Stimulated activated memory B cell treated with anti-CD40 and anti-IgM and Interleukin-4, amounts not matched to agents 10 μg/mL and 1 μg/mL and 100 μg/mL, for 72 hours (primary cell): ENCODE results near the gene KLHDC10.
"Not testable (repeated sequence)": the region's sequence is repeated elsewhere in the genome, so short reads cannot be mapped to it uniquely, and the experiment has no call there.

Source experiments
- ATAC-seq: fragments of 150-1000 bp; cut with Tn5 transposase; 2 replicates; pipeline ENCODE4 v1.10.0; 2021
- H3K27ac Mint-ChIP-seq: one replicate; pipeline ENCODE4 v1.8.0; 2022; ENCODE audit warnings: mild to moderate bottlenecking, mixed read lengths
- H3K27me3 Mint-ChIP-seq: one replicate; pipeline ENCODE4 v1.8.0; 2022; ENCODE audit warnings: mixed read lengths
- H3K36me3 Mint-ChIP-seq: one replicate; pipeline ENCODE4 v1.8.0; 2022; ENCODE audit warnings: mixed read lengths
- H3K4me1 Mint-ChIP-seq: one replicate; pipeline ENCODE4 v1.8.0; 2022; ENCODE audit warnings: mixed read lengths
- H3K4me3 Mint-ChIP-seq: one replicate; pipeline ENCODE4 v1.8.0; 2022; ENCODE audit warnings: mild to moderate bottlenecking, moderate library complexity, mixed read lengths
- H3K9me3 Mint-ChIP-seq: one replicate; pipeline ENCODE4 v1.8.0; 2022; ENCODE audit warnings: mixed read lengths

KLHDC10 gene

DNA sequence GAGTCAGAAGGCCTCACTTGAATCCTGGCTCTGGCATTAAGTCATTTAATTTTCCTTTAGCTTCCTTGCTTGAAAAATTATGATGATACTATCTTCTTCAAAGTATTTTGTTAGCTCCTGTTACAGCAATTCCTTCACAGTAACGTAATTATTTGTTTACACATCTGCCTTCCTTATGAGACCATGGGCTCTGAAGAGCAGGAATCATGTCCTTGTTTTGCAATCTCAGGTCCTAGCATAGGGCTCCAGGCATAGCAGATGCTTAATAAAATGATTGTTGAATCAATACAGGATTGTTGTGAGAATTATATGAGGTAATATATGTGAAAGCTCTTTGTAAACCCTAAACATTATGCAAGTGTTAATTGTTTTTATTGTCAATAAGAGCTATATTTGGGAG lies 25.5 kb downstream of the KLHDC10 start:
- no peak for ATAC-seq
- Mint-ChIP-seq H3K36me3 (peaks cover 10% of the 10 kb centered on the region), H3K27me3 (no peaks in the 10 kb centered on the region), H3K9me3 (no peaks in the 10 kb centered on the region), H3K4me1 (peaks cover 38% of the 10 kb centered on the region), H3K27ac (no peak overlapping the region), H3K4me3 (no peak overlapping the region)

DNA sequence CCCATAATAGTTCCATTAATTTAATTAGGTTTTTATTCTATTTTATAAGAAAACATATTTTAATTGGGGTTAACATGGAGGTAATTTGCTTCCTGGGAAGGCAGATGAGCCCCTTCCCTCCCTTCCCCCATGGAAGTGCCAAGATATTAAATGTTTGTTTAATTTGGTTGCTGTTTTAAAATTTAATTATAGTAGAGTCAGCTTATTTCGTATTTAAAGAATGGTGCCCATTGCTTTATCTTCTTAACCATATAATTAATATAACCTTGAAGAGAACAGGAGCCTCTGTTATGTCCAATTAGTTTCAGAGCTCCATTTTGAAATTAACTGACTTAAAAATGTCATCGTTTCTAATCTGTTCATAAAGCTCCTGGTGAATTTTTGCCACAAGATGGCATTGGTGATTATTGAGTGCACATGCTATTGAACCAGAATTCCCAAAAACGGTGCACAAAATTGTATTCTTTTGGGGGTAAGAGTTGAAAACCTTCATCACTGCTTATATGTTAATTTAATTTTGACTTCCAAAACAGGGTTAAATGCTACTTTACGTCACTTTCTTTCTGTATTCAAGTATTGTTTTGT lies 26.0 kb downstream of the KLHDC10 start:
- H3K27ac Mint-ChIP-seq, result no peak overlapping the region
- peaks cover 38% of the 10 kb centered on the region for H3K4me1 Mint-ChIP-seq
- no peak for ATAC-seq
- H3K27me3 Mint-ChIP-seq, result no peaks in the 10 kb centered on the region
- no peak overlapping the region for H3K4me3 Mint-ChIP-seq
- no peaks in the 10 kb centered on the region for H3K9me3 Mint-ChIP-seq
- H3K36me3 Mint-ChIP-seq, result peaks cover 14% of the 10 kb centered on the region

DNA sequence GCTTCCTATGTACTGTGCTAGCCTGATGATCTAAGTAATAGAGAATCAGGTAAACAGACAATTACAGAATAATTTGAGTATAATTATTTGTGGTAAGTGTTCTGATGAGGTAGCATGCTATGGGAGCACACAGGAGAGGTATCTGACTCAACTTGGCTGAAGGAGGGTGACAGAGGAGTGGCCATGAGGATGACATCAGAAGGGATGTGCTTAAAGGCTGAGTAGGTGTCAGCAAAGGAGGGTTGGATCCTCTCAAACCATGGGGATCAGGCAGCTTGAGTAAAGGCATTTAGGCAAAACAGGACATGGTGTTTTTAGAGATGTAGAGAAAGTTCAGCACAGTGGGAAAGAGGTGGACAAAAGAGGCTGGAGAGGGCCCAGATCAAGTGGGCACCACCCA lies 29.0 kb downstream of the KLHDC10 start:
- H3K27ac Mint-ChIP-seq, result no peak overlapping the region
- no peak for ATAC-seq
- peaks cover 22% of the 10 kb centered on the region for H3K36me3 Mint-ChIP-seq
- H3K4me1 Mint-ChIP-seq, result peaks cover 31% of the 10 kb centered on the region
- H3K4me3 Mint-ChIP-seq, result no peak overlapping the region
- no peaks in the 10 kb centered on the region for H3K9me3 Mint-ChIP-seq
- H3K27me3 Mint-ChIP-seq, result no peaks in the 10 kb centered on the region

DNA sequence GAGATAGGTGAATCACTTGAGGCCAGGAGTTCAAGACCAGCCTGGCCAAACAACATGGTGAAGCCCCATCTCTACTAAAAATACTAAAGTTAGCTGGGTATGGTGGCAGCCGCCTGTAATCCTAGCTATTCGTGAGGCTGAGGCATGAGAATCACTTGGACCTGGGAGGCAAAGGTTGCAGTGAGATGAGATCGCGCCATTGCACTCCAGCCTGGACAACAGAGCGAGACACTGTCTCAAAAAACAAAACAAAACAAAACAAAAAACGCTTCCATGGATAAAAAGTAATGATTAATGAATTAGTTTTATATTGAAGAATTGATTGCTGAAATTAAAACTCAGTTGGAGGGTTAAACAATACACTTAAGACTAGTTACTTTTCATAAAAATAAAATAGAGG lies 32.3 kb downstream of the KLHDC10 start:
- Mint-ChIP-seq H3K4me3 (no peak overlapping the region), H3K27me3 (no peaks in the 10 kb centered on the region), H3K9me3 (no peaks in the 10 kb centered on the region), H3K36me3 (peaks cover 29% of the 10 kb centered on the region), H3K27ac (no peak overlapping the region), H3K4me1 (peaks cover 31% of the 10 kb centered on the region)
- ATAC-seq, result no peak

DNA sequence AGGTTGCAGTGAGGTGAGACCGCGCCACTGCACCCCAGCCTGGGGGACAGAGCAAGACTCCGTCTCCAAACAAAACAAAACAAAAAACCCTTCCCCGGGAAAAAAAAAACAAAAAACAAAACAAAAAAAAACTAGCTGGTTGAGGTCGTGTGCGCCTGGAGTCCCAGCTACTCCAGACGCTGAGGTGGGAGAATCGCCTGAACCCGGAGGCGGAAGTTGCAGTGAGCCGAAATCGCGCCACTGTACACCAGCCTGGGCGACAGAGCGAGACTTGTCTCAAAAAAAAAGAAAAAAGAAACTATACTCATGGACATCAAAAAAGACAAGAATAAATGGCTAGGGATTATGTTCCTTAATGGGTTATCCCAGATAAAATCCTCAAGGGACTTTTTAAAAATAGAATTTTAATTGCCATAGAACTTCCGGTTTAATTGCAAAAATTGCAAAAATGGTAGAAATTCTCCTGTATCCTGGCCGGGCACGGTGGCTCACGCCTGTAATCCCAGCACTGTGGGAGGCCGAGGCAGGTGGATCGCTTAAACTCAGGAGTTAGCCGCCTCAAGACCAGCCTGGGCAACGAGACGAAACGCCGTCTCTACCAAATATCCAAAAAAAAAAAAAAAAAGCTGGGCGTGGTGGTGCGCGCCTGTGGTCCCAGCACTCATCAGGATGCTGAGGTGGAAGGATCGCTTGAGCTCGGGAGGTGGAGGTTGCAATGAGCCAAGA lies 37.8 kb downstream of the KLHDC10 start:
- H3K4me3 Mint-ChIP-seq, result no peak overlapping the region
- H3K36me3 Mint-ChIP-seq, result peaks cover 14% of the 10 kb centered on the region
- H3K27me3 Mint-ChIP-seq, result no peaks in the 10 kb centered on the region
- no peak for ATAC-seq
- H3K4me1 Mint-ChIP-seq, result peaks cover 19% of the 10 kb centered on the region
- no peak overlapping the region for H3K27ac Mint-ChIP-seq
- no peaks in the 10 kb centered on the region for H3K9me3 Mint-ChIP-seq

DNA sequence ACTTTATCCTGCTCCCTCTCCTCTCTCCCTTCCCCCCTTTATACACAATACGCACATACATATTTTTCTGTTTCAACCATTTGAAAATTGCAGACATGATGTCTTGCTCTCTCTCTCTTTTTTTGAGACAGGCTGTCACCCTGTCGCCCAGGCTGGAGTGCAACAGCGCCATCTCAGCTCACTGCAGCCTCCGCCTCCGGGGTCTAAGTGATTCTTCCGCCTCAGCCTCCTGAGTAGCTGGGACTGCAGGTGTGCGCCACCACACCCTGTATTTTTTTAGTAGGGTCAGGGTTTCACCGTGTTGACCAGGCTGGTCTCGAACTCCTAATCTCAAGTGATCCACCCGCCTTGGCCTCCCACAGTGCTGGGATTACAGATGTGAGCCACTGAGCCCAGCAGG lies 38.5 kb downstream of the KLHDC10 start:
- Mint-ChIP-seq H3K9me3 (no peaks in the 10 kb centered on the region), H3K27ac (no peak overlapping the region), H3K27me3 (no peaks in the 10 kb centered on the region), H3K36me3 (peaks cover 14% of the 10 kb centered on the region), H3K4me3 (no peak overlapping the region), H3K4me1 (peaks cover 26% of the 10 kb centered on the region)
- no peak for ATAC-seq

DNA sequence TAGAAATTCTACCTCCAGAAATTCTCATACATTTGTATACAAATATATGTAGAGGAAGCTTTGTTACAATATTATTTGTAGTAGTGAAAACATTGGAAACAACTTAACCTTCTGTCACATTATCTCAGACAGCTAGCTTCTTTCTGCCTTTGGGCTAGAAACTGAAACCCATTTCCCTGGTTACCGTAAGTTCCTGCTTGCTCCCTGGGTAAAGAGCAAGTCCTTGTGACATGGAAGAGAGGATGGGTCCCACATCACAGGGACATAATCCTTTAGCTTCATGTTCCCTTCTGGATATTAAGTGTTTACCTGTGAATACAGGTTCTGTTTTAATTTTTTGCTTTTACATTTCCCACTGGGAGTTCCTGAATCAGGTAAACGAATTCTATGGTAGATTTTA lies 41.8 kb downstream of the KLHDC10 start:
- Mint-ChIP-seq H3K9me3 (peaks cover 3% of the 10 kb centered on the region), H3K4me1 (peaks cover 37% of the 10 kb centered on the region), H3K27me3 (no peaks in the 10 kb centered on the region), H3K27ac (peak overlapping the region; percentile 42), H3K4me3 (no peak overlapping the region), H3K36me3 (peaks cover 12% of the 10 kb centered on the region)
- no peak for ATAC-seq

DNA sequence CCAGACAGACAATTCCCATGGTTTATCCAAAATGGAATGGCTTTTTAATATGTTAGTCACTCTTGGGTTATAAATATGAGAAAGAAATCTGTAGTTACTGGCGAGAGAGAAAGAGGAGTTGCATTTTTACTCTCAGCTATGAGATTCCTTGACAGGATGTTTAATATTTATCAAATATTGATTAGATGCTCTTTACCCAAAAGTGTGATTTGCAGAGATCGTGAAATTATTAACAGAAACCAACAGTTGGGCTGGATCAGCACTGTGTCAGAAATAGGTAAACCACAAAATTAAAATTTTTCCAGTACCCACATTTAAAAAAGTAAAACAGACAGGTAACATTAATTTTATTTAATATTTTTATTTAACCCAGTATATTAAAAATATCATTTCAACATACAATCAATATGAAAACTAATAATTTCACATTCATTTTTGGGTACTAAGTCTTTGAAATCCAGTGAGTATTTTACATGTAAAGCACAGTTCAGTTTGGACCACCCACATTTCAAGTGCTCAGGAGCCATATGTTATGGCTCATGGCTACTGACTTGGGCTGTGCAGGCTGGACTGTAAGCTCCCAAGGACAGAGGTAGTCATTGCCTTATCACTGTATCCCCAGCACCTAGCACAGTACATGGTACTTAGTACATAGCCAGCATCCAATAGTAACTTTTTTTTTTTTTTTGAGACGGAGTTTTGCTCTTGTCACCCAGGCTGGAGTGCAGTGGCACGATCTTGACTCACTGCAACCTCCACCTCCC lies 42.5 kb downstream of the KLHDC10 start:
- Mint-ChIP-seq H3K36me3 (peaks cover 12% of the 10 kb centered on the region), H3K27ac (peak overlapping the region; percentile 42), H3K4me3 (no peak overlapping the region), H3K9me3 (peaks cover 3% of the 10 kb centered on the region), H3K27me3 (no peaks in the 10 kb centered on the region), H3K4me1 (peaks cover 37% of the 10 kb centered on the region)
- no peak for ATAC-seq

DNA sequence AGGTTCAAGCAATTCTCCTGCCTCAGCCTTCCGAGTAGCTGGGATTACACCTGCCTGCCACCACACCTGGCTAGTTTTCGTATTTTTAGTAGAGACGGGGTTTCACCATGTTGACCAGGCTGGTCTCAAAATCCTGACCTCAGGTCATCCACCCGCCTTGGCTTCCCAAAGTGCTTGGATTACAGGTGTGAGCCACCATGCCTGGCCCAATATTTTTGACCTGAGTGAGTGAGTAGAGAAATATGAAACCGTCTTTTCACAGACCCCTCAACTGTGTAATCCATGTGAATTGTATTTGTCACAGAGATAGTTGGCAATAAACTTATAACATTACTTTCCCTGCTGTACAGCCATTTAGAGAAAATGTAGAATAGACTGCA lies 43.1 kb downstream of the KLHDC10 start:
- not testable (repeated sequence) for H3K4me3 Mint-ChIP-seq, ATAC-seq, H3K9me3 Mint-ChIP-seq, H3K27me3 Mint-ChIP-seq, H3K27ac Mint-ChIP-seq
- H3K36me3 Mint-ChIP-seq, result peaks cover 16% of the 10 kb centered on the region
- peaks cover 37% of the 10 kb centered on the region for H3K4me1 Mint-ChIP-seq

DNA sequence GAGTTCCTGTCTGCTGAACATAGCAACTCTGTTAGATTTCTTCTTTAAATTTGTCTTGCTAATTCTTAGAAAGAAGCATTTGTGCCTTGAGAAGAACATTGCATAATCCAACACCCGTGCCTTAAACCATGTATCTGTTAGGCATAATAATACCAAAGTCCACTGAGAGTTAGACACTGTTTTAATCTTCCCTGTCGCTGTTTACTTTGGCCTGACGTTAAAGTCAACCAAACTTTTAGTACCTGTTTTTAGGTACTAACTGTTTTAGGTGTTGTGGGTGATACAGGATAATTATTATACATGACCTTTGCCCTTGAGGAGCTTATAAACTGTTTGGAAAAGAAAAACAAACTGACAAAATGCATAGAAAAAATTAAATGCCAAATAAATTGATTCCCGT lies 43.6 kb downstream of the KLHDC10 start:
- peak overlapping the region; percentile 74 for H3K27ac Mint-ChIP-seq
- H3K27me3 Mint-ChIP-seq, result no peaks in the 10 kb centered on the region
- H3K4me1 Mint-ChIP-seq, result peaks cover 37% of the 10 kb centered on the region
- ATAC-seq, result no peak
- H3K9me3 Mint-ChIP-seq, result peaks cover 3% of the 10 kb centered on the region
- H3K36me3 Mint-ChIP-seq, result peaks cover 15% of the 10 kb centered on the region
- H3K4me3 Mint-ChIP-seq, result no peak overlapping the region

DNA sequence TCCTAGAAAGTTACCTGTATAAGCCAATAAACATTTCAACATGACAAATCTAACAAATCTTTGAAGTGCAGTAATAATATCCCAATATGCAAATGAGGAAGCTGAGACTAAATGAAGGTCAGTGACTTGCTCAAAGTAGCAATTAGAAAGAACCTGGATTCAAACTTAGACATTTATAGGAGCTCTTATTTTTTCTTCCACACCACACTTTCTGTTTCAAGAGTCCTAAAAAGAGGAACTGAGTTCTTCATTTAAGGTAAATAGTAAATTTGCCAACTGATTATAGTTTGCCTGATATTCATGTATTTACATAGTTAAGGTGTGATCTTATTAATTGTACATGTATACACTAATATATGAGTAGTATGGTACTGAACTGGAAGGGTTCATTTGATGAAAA lies 44.0 kb downstream of the KLHDC10 start:
- Mint-ChIP-seq H3K27me3 (no peaks in the 10 kb centered on the region), H3K36me3 (peaks cover 14% of the 10 kb centered on the region), H3K4me1 (peaks cover 37% of the 10 kb centered on the region), H3K27ac (peak overlapping the region; percentile 74), H3K9me3 (peaks cover 3% of the 10 kb centered on the region), H3K4me3 (no peak overlapping the region)
- ATAC-seq, result peak; percentile 58

DNA sequence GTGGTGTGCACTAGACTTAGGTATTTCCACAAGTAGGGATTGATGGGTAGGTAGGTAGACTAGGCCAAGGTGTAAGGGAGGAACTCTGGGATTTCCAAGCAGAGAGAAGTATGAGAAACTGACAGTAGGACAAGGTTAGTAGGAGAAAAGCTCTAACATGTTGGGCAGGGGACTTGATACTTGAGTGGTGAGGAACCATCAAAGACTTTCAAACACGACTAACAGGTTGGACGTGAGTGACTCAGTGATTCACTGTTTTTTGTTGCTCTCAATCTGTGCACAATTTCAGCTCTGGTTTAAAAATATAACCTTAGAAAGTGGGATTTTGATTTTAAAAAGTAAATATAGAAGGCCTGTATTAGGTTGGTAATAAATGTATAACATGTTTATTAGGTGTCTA lies 44.4 kb downstream of the KLHDC10 start:
- no peaks in the 10 kb centered on the region for H3K27me3 Mint-ChIP-seq
- peaks cover 14% of the 10 kb centered on the region for H3K36me3 Mint-ChIP-seq
- no peak for ATAC-seq
- H3K4me1 Mint-ChIP-seq, result peaks cover 37% of the 10 kb centered on the region
- H3K9me3 Mint-ChIP-seq, result peaks cover 3% of the 10 kb centered on the region
- H3K4me3 Mint-ChIP-seq, result no peak overlapping the region
- peak overlapping the region; percentile 74 for H3K27ac Mint-ChIP-seq

DNA sequence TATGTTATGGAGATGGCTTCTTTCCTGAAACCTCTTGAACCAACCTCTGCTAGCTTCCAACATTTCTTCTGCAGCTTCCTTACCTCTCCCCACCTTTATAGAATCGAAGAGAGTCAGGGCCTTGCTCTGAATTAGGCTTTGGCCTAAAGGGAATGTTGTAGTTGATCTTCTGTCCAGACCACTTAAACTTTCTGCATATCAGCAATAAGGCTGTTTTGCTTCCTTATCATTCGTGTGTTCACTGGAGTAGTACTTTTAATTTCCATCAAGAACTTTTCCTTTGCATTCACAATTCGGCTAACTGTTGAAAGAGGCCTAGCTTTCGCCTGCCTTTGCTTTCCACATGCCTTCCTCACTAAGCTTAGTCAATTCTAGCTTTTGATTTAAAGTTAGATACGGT lies 48.0 kb downstream of the KLHDC10 start:
- peaks cover 37% of the 10 kb centered on the region for H3K36me3 Mint-ChIP-seq
- no peaks in the 10 kb centered on the region for H3K27me3 Mint-ChIP-seq
- H3K4me1 Mint-ChIP-seq, result peaks cover 16% of the 10 kb centered on the region
- no peak overlapping the region for H3K27ac Mint-ChIP-seq
- H3K9me3 Mint-ChIP-seq, result peaks cover 3% of the 10 kb centered on the region
- no peak overlapping the region for H3K4me3 Mint-ChIP-seq
- ATAC-seq, result no peak

DNA sequence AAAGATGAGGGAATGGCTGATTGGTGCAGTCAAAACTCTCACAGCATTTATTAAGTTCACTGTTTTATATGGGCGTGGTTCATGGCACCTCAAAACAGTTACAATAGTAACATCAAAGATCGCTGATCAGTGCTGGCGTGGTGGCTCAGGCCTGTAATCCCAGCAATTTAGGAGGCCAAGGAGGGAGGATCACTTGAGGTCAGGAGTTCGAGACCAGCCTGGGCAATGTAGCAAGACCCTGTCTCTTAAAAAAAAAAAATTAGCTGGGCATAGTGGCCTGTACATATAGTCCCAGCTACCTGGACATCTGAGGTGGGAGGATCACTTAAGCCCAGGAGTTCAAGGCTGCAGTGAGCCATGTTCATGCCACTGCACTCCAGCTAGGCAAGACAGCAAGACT lies 48.5 kb downstream of the KLHDC10 start:
- Mint-ChIP-seq H3K27ac (no peak overlapping the region), H3K4me1 (peaks cover 11% of the 10 kb centered on the region), H3K9me3 (peaks cover 3% of the 10 kb centered on the region), H3K36me3 (peaks cover 37% of the 10 kb centered on the region), H3K4me3 (no peak overlapping the region), H3K27me3 (no peaks in the 10 kb centered on the region)
- no peak for ATAC-seq

DNA sequence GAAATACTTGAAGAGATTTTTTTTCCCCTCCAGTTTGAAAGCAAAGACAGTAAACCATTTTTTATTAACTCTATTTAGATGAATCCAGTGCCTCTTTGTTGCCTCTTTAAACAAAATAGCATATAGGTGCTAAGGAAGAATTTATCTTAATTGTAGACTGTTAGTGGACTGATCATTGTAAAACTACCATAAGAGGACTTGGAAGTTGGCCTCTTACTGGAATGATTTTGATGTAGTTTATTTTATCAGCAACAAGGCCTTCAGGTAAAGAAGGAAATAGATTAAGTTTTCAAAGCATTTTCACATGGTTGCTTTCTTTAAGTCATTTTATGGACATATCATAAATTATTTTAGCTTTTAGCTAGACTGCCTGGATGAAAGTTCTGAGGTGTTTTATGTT lies 53.2 kb downstream of the KLHDC10 start:
- H3K27ac Mint-ChIP-seq, result no peak overlapping the region
- H3K36me3 Mint-ChIP-seq, result peaks cover 54% of the 10 kb centered on the region
- no peaks in the 10 kb centered on the region for H3K27me3 Mint-ChIP-seq
- no peak for ATAC-seq
- no peaks in the 10 kb centered on the region for H3K9me3 Mint-ChIP-seq
- H3K4me3 Mint-ChIP-seq, result no peak overlapping the region
- no peaks in the 10 kb centered on the region for H3K4me1 Mint-ChIP-seq

DNA sequence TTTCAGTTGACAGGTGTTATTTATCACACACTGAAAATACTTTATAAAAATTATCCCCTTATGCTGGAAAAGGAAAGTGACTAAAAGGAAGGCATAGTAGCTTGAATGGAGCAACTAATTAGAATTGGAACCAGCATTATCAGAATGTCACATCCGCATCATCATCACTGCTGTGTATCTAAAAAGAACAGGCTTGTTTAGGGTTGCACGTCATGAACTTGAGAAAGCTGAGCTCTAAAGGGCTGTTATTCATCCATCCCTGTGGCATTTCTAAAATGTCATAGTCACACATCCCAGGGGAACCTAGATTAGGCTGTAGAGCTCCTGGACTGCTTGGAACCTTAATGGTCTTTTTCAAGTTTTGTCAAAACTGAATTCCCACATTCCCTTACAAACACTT lies 54.4 kb downstream of the KLHDC10 start:
- no peak overlapping the region for H3K27ac Mint-ChIP-seq
- no peak overlapping the region for H3K4me3 Mint-ChIP-seq
- no peak for ATAC-seq
- H3K9me3 Mint-ChIP-seq, result no peaks in the 10 kb centered on the region
- no peaks in the 10 kb centered on the region for H3K4me1 Mint-ChIP-seq
- H3K36me3 Mint-ChIP-seq, result peaks cover 59% of the 10 kb centered on the region
- H3K27me3 Mint-ChIP-seq, result no peaks in the 10 kb centered on the region
